Fibroblast of mammary gland (primary cell): ENCODE data around the gene TSPAN13.

Experiments used
- DNase-seq: peaks from one replicate; pipeline ENCODE4 v3.0.0-alpha.2; 2010; ENCODE audit warnings: low read depth
- H3K4me3 ChIP-seq: 2 replicates; pipeline ENCODE4 v1.5.1; 2011; ENCODE audit warnings: low read depth, mild to moderate bottlenecking, low read length, moderate library complexity; ENCODE audit not compliant: control insufficient read depth
- TF ChIP-seq, protein P1 (sequence below): conservative IDR thresholded peaks from 2 replicates; pipeline ENCODE4 v1.5.1; 2011; ENCODE audit warnings: low read depth, low read length, inconsistent platforms; ENCODE audit not compliant: control insufficient read depth, insufficient read depth

TSPAN13 gene

GRCh38 chr7:16770657-16771329, 17.2 kb downstream of the TSPAN13 start:
- no peak overlapping the region for H3K4me3 ChIP-seq
- TF ChIP-seq, protein P1, sequence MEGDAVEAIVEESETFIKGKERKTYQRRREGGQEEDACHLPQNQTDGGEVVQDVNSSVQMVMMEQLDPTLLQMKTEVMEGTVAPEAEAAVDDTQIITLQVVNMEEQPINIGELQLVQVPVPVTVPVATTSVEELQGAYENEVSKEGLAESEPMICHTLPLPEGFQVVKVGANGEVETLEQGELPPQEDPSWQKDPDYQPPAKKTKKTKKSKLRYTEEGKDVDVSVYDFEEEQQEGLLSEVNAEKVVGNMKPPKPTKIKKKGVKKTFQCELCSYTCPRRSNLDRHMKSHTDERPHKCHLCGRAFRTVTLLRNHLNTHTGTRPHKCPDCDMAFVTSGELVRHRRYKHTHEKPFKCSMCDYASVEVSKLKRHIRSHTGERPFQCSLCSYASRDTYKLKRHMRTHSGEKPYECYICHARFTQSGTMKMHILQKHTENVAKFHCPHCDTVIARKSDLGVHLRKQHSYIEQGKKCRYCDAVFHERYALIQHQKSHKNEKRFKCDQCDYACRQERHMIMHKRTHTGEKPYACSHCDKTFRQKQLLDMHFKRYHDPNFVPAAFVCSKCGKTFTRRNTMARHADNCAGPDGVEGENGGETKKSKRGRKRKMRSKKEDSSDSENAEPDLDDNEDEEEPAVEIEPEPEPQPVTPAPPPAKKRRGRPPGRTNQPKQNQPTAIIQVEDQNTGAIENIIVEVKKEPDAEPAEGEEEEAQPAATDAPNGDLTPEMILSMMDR = no peak
- no peak for DNase-seq

- no peak overlapping the region for H3K4me3 ChIP-seq
- TF ChIP-seq, protein P1 = no peak
- DNase-seq = no peak
Observed at GRCh38 chr7:16773326-16773725, 19.8 kb downstream of the TSPAN13 start.

DNA sequence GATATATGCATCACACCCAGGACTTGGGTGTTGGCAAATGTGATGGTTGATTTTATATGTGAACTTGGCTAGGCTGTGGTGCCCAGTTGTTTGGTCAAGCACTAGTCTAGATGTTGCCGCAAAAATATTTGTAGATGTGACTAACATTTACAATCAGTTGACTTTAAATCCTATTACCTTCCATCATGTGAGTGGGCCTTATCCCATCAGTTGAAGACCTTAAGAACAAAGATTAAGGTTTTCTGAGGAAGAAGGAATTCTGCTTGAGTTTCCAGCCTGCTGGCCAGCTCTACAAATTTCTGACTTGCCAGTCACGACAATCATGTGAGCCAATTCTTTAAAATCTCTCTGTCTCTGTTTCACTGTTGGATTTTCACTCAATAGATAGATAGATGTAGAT, 20.3 kb downstream of the TSPAN13 start:
- DNase-seq = no peak
- H3K4me3 ChIP-seq = no peak overlapping the region
- TF ChIP-seq, protein P1 = no peak

DNA sequence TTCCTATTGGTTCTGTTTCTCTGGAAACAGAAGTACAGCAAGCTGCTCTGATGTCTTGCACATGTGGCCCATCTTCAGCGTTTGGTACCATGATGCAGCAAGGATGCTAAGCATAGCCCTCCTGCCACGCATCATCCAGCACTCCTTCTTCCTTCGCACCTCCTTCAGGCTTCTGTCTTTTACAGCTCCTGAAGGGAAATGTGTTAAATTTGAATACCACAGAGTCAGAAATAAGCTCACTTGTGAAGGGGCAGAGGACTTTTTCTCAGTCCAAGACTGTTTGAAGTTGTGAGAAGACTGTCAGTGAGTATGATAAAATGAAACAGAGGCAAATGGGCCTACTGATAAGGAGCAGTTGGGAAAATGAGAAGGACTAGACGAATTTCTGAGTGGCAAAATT, 20.7 kb downstream of the TSPAN13 start:
- TF ChIP-seq, protein P1 = no peak
- no peak overlapping the region for H3K4me3 ChIP-seq
- no peak for DNase-seq

DNA sequence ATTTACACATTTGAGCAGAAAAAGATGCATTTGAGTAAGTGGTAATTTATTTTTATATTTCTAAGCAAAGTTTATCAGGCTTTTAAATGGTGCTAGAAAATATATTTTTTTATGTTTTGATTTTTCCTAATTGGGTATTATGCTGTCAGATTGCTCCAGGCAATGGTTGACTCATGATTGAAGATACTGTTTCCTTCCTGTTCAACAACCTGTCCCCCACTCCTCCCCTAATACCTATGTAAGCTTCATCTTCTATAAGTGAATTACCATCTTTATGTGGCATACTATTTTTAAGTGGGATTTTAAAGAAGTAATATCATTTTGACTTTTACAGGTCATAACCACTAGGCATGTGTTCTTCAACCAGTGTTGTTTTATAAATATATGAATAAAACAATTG, 21.4 kb downstream of the TSPAN13 start:
- TF ChIP-seq, protein P1 = no peak
- no peak overlapping the region for H3K4me3 ChIP-seq
- no peak for DNase-seq

DNA sequence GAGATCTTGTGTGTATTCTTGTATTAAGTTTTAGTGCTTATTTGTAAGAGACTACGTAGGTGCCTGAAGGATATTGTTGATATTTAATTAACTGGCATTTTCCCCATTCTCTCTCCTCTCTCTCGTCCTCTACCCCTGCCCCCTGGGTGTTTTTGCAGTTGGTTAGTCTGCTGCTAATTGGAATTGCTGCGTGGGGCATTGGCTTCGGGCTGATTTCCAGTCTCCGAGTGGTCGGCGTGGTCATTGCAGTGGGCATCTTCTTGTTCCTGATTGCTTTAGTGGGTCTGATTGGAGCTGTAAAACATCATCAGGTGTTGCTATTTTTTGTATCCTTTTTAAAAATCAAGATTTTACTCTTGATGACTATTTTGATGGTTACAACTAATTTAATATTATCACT, 22.5 kb downstream of the TSPAN13 start:
- H3K4me3 ChIP-seq = no peak overlapping the region
- TF ChIP-seq, protein P1 = no peak
- DNase-seq = no peak

GRCh38 chr7:16778476-16778875, 24.9 kb downstream of the TSPAN13 start:
- TF ChIP-seq, protein P1 = no peak
- H3K4me3 ChIP-seq = no peak overlapping the region
- DNase-seq = no peak
